Neural cell (in vitro differentiated cells): ENCODE measurements around the gene CORO2A.

Experiments used
- CTCF ChIP-seq: fragments of 450-650 bp; IDR thresholded peaks from 2 replicates; pipeline ENCODE4 v1.5.1; 2014; ENCODE audit warnings: antibody characterized with exemption, mild to moderate bottlenecking, moderate library complexity; ENCODE audit not compliant: poor library complexity, severe bottlenecking
- MXI1 ChIP-seq: fragments of 450-650 bp; conservative IDR thresholded peaks from 2 replicates; pipeline ENCODE4 v1.6.1; 2014; ENCODE audit warnings: antibody characterized with exemption, mild to moderate bottlenecking; ENCODE audit not compliant: poor library complexity, severe bottlenecking

- no peak for TF ChIP-seq MXI1
- no peak for TF ChIP-seq CTCF
Observed at GRCh38 chr9:98195671-98196070, 3.2 kb upstream of the CORO2A start.
